NT2/D1 (cell line): Measurements from ENCODE around the gene HTT.

Experiments used
- SUZ12 ChIP-seq: IDR thresholded peaks from 2 replicates; pipeline ENCODE4 v1.6.1; 2011; ENCODE audit not compliant: insufficient read length, insufficient read depth; ENCODE audit errors: extremely low read depth
- YY1 ChIP-seq: IDR thresholded peaks from 2 replicates; pipeline ENCODE4 v1.6.1; 2011; ENCODE audit not compliant: insufficient read length, insufficient read depth
- ZNF274 ChIP-seq: IDR thresholded peaks from 2 replicates; pipeline ENCODE4 v1.6.1; 2011; ENCODE audit warnings: mild to moderate bottlenecking, low read depth, low read length

- TF ChIP-seq ZNF274: no peak
- no peak for TF ChIP-seq SUZ12
- TF ChIP-seq YY1: no peak
Measured at GRCh38 chr4:3226944-3227343, 152.5 kb downstream of the HTT start.
